Measurements from ENCODE around the gene LRRC8A. TPM values are rescaled to one million over a fixed set of nuclear protein-coding genes. Genes with fewer than 3 reads are reported as not detected.

The LRRC8A gene
- total RNA-seq, 2 experiments from 2014 or later, result 37.1 to 38.1 TPM

GRCh38 chr9:128908372-128908771, 26.4 kb downstream of the LRRC8A start:
- Mint-ChIP-seq H3K4me3 (no peak overlapping the region), H3K27ac (no peak overlapping the region), H3K36me3 (ENCODE audit: low read depth) (peaks cover 51% of the 10 kb centered on the region), H3K9me3 (no peaks in the 10 kb centered on the region), H3K27me3 (no peaks in the 10 kb centered on the region), H3K4me1 (peaks cover 53% of the 10 kb centered on the region)
- POLR2A ChIA-PET, result no interaction called here
- DNase-seq, result no peak
- CTCF ChIA-PET, result interaction anchor here (1.0 to 1.3 kb wide), 2 partner anchors 18 to 45 kb away, joined by 3 read pairs; no protein-coding TSS in a partner anchor

DNA sequence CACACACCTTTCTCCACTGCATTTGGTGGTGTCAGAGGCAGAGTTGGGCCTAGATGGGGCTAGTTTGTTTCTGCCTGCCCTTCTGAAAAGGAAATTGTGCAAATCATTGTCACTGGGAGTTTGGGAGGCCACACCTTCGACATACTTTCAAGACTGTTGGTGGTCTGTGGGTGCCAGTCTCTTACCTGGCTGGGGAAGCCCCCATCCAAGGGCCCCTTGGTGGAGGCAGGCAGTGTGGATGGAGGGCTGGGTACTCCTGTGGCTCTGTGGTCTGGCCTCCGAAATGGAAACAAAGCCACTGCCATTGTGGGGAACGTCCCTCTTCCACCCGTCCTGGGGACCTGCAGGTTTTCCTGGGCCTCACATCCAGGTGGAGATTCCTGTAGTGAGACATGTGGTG, 27.9 kb downstream of the LRRC8A start:
- peaks cover 53% of the 10 kb centered on the region for H3K36me3 Mint-ChIP-seq (ENCODE audit: low read depth)
- ChIA-PET CTCF (no interaction called here), POLR2A (no interaction called here)
- peaks cover 51% of the 10 kb centered on the region for H3K4me1 Mint-ChIP-seq
- H3K9me3 Mint-ChIP-seq, result no peaks in the 10 kb centered on the region
- peak overlapping the region; percentile 53 for H3K27ac Mint-ChIP-seq
- H3K4me3 Mint-ChIP-seq, result no peak overlapping the region
- no peak for DNase-seq
- H3K27me3 Mint-ChIP-seq, result no peaks in the 10 kb centered on the region

DNA sequence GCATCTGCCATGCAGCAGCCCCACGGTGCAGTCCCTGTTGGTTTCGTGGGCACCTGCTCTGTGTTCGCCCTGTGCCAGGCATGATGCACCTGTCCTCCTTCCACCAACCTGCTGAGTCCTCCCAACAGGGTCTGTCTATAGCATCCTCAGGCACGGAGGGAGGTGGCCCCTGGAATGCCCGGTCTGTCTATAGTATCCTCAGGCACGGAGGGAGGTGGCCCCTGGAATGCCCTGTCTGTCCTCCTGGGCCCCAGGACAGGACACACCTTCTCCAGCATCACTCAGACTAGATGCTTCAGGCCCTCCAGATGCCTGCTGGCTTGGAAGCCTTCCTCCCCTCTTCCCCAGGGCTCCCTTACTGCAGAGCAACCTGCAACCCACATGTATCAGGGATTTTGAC, 29.0 kb downstream of the LRRC8A start:
- CTCF ChIA-PET, result no interaction called here
- H3K36me3 Mint-ChIP-seq (ENCODE audit: low read depth), result peaks cover 57% of the 10 kb centered on the region

DNA sequence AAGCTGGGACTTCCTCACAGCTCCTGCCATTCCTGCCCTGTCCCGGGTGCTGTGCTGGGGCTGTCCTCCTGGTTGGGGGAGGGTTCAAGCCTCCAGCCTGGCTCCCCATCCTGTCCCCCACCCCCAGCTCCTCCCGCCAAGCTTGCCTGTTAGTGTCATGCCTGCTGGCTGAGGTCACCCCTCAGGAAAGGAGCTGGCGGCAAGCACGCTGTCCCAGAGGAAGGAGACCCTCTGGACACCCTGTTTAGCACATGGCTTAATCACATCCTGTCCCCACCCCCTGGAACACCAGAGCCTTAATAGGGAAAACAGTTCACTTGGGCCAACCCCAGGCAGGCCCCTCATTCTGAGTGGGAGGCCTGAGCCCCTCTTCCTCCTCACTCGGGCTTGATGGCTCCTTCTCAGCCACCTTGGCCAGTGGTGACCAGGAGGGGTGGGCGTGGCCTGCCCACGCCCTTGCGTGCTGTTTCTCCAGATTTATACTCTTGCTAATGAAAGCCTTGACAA, 29.6 kb downstream of the LRRC8A start:
- Mint-ChIP-seq H3K4me1 (peaks cover 41% of the 10 kb centered on the region), H3K4me3 (no peak overlapping the region), H3K36me3 (ENCODE audit: low read depth) (peaks cover 58% of the 10 kb centered on the region), H3K27ac (no peak overlapping the region), H3K27me3 (no peaks in the 10 kb centered on the region), H3K9me3 (no peaks in the 10 kb centered on the region)
- no peak for DNase-seq
- ChIA-PET CTCF (interaction anchor here (0.6 kb wide), 1 partner anchor 22 kb away, joined by 5 read pairs; no protein-coding TSS in a partner anchor), POLR2A (interaction anchor here (1.6 kb wide), 1 partner anchor 30 kb away, joined by 4 read pairs; no protein-coding TSS in a partner anchor)

More for the DNA sequence above, 29.0 kb downstream of the LRRC8A start:
- no peak for DNase-seq
- POLR2A ChIA-PET, result no interaction called here
- Mint-ChIP-seq H3K27ac (peak overlapping the region; percentile 49), H3K4me3 (no peak overlapping the region), H3K9me3 (no peaks in the 10 kb centered on the region), H3K4me1 (peaks cover 44% of the 10 kb centered on the region), H3K27me3 (no peaks in the 10 kb centered on the region)

GRCh38 chr9:128912270-128912853, 30.4 kb downstream of the LRRC8A start:
- no peak for DNase-seq
- H3K27me3 Mint-ChIP-seq, result no peaks in the 10 kb centered on the region
- peak overlapping the region; percentile 45 for H3K27ac Mint-ChIP-seq
- ChIA-PET POLR2A (interaction anchor here (1.6 kb wide), 1 partner anchor 31 kb away, joined by 4 read pairs; no protein-coding TSS in a partner anchor), CTCF (no interaction called here)
- no peaks in the 10 kb centered on the region for H3K9me3 Mint-ChIP-seq
- peaks cover 59% of the 10 kb centered on the region for H3K36me3 Mint-ChIP-seq (ENCODE audit: low read depth)
- H3K4me3 Mint-ChIP-seq, result no peak overlapping the region
- H3K4me1 Mint-ChIP-seq, result peaks cover 40% of the 10 kb centered on the region

GRCh38 chr9:128913048-128913900, 31.3 kb downstream of the LRRC8A start:
- Mint-ChIP-seq H3K27me3 (no peaks in the 10 kb centered on the region), H3K4me3 (no peak overlapping the region), H3K27ac (peak overlapping the region; percentile 45), H3K36me3 (ENCODE audit: low read depth) (peaks cover 59% of the 10 kb centered on the region), H3K9me3 (no peaks in the 10 kb centered on the region), H3K4me1 (peaks cover 40% of the 10 kb centered on the region)
- no peak for DNase-seq
- POLR2A ChIA-PET, result interaction anchor here (1.6 kb wide), 1 partner anchor 32 kb away, joined by 4 read pairs; no protein-coding TSS in a partner anchor
- CTCF ChIA-PET, result no interaction called here

- H3K4me1 Mint-ChIP-seq, result peaks cover 35% of the 10 kb centered on the region
- no peaks in the 10 kb centered on the region for H3K27me3 Mint-ChIP-seq
- no peak overlapping the region for H3K4me3 Mint-ChIP-seq
- no peaks in the 10 kb centered on the region for H3K9me3 Mint-ChIP-seq
- ChIA-PET POLR2A (interaction anchor here (0.8 kb wide), 1 partner anchor 16 kb away, joined by 4 read pairs; no protein-coding TSS in a partner anchor), CTCF (no interaction called here)
- peaks cover 50% of the 10 kb centered on the region for H3K36me3 Mint-ChIP-seq (ENCODE audit: low read depth)
- no peak overlapping the region for H3K27ac Mint-ChIP-seq
- DNase-seq, result no peak
These were observed 32.3 kb downstream of the LRRC8A start for GRCh38 chr9:128913995-128914772.

- no peaks in the 10 kb centered on the region for H3K27me3 Mint-ChIP-seq
- H3K4me3 Mint-ChIP-seq, result no peak overlapping the region
- POLR2A ChIA-PET, result interaction anchor here (1.3 kb wide), 1 partner anchor 13 kb away, joined by 5 read pairs; no protein-coding TSS in a partner anchor
- peaks cover 27% of the 10 kb centered on the region for H3K4me1 Mint-ChIP-seq
- peaks cover 36% of the 10 kb centered on the region for H3K36me3 Mint-ChIP-seq (ENCODE audit: low read depth)
- H3K9me3 Mint-ChIP-seq, result no peaks in the 10 kb centered on the region
- no peak for DNase-seq
- CTCF ChIA-PET, result no interaction called here
- H3K27ac Mint-ChIP-seq, result no peak overlapping the region
These were observed 34.3 kb downstream of the LRRC8A start for GRCh38 chr9:128916204-128916603.

GRCh38 chr9:128916745-128917144, 34.8 kb downstream of the LRRC8A start:
- Mint-ChIP-seq H3K36me3 (ENCODE audit: low read depth) (peaks cover 36% of the 10 kb centered on the region), H3K27ac (no peak overlapping the region), H3K4me3 (no peak overlapping the region), H3K27me3 (no peaks in the 10 kb centered on the region), H3K9me3 (no peaks in the 10 kb centered on the region), H3K4me1 (peaks cover 24% of the 10 kb centered on the region)
- CTCF ChIA-PET, result no interaction called here
- POLR2A ChIA-PET, result no interaction called here
- DNase-seq, result no peak

DNA sequence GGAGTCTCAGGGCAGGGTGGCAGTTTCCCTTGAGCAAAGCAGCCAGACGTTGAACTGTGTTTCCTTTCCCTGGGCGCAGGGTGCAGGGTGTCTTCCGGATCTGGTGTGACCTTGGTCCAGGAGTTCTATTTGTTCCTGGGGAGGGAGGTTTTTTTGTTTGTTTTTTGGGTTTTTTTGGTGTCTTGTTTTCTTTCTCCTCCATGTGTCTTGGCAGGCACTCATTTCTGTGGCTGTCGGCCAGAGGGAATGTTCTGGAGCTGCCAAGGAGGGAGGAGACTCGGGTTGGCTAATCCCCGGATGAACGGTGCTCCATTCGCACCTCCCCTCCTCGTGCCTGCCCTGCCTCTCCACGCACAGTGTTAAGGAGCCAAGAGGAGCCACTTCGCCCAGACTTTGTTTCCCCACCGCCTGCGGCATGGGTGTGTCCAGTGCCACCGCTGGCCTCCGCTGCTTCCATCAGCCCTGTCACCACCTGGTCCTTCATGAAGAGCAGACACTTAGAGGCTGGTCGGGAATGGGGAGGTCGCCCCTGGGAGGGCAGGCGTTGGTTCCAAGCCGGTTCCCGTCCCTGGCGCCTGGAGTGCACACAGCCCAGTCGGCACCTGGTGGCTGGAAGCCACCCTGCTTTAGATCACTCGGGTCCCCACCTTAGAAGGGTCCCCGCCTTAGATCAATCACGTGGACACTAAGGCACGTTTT, 35.4 kb downstream of the LRRC8A start:
- Mint-ChIP-seq H3K4me1 (peaks cover 18% of the 10 kb centered on the region), H3K4me3 (no peak overlapping the region), H3K9me3 (no peaks in the 10 kb centered on the region), H3K36me3 (ENCODE audit: low read depth) (peaks cover 36% of the 10 kb centered on the region), H3K27me3 (no peaks in the 10 kb centered on the region), H3K27ac (no peak overlapping the region)
- ChIA-PET CTCF (no interaction called here), POLR2A (no interaction called here)
- no peak for DNase-seq

DNA sequence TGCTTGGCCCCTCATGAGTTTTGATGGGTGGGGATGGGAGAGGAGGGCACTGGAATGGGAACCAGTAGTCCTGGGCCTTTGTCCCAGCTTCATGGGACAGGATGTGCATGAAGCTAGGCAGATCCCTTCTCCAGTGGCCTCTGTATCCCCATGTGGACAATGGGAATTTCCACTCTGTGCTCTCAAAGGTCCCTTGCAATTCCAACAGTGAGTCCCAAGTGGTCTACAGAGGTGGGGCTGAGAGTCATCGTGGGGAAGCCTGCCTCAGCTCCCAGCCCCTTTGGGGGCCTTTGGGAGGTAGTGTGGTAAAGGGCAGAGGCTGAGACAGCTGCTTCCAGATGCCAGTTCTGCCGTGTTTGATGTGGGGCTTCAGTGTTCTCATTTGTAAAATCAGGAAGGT, 37.0 kb downstream of the LRRC8A start:
- Mint-ChIP-seq H3K4me1 (peaks cover 3% of the 10 kb centered on the region), H3K4me3 (no peak overlapping the region), H3K36me3 (ENCODE audit: low read depth) (peaks cover 24% of the 10 kb centered on the region), H3K27me3 (no peaks in the 10 kb centered on the region), H3K27ac (no peak overlapping the region), H3K9me3 (no peaks in the 10 kb centered on the region)
- no peak for DNase-seq
- CTCF ChIA-PET, result interaction anchor here (1.3 kb wide), 1 partner anchor 9 kb away, joined by 4 read pairs; no protein-coding TSS in a partner anchor
- POLR2A ChIA-PET, result interaction anchor here (0.7 to 0.9 kb wide), 2 partner anchors 16 to 29 kb away, joined by 3 read pairs; no protein-coding TSS in a partner anchor

- Mint-ChIP-seq H3K4me3 (no peak overlapping the region), H3K36me3 (ENCODE audit: low read depth) (peaks cover 24% of the 10 kb centered on the region), H3K27ac (no peak overlapping the region), H3K4me1 (no peaks in the 10 kb centered on the region), H3K27me3 (no peaks in the 10 kb centered on the region), H3K9me3 (no peaks in the 10 kb centered on the region)
- no peak for DNase-seq
- ChIA-PET CTCF (interaction anchor here (1.3 kb wide), 1 partner anchor 9 kb away, joined by 4 read pairs; no protein-coding TSS in a partner anchor), POLR2A (interaction anchor here (0.7 to 1.7 kb wide), 2 partner anchors 18 to 29 kb away, joined by 3 to 4 read pairs; no protein-coding TSS in a partner anchor)
These were observed 37.6 kb downstream of the LRRC8A start for GRCh38 chr9:128919402-128920089.
